ENCODE measurements around the gene KITLG.
"Not testable (repeated sequence)": the region's sequence is repeated elsewhere in the genome, so short reads cannot be mapped to it uniquely, and the experiment has no call there.

The KITLG gene

DNA sequence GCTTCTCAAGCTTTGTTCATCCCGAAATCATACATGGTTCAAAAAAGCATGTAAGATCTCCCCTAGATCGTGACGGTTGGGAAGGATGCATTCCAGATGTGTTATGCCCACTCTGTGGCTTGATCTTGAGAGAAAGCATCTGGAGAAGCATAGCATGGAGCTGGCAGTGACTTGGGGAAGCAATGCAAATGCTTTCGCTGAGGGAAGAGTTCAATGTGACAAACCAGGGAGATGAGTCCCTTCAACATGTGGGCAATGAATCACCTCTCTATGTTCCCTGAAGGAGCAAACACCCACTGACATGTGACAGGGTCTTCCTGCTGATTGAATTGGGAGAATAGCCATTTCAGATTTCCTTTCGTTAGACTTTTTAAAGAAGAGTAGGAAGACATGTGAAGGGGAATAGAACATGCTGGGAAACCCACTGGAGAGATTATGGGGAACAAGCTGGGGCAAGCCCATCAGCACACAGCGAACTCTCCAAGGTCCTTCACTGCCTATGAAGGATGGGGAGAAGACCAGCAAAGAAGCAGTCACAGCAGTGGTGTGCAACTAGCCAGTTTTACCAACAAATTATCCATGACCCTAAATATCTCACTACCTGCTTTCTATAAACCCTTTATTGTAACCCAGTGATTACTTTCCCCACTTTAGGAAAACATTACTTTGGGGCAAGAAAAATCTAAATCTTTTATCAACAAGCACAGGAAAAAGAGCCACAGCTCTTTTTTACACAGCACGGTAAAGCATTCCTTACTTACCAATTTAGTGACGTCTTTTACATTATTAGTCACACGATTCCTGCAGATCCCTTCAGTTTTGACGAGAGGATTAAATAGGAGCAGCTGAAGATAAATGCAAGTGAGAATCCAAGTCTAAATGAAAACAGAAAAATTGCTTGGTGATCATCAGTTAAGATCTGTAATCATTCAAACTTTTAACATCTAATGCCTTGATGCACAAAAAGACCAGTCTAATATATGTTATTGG is 35.0 kb downstream of the KITLG start:
- no peak for DNase-seq (ENCODE audit: low read depth in 1 of 2, low spot score in 1 of 2)

DNA sequence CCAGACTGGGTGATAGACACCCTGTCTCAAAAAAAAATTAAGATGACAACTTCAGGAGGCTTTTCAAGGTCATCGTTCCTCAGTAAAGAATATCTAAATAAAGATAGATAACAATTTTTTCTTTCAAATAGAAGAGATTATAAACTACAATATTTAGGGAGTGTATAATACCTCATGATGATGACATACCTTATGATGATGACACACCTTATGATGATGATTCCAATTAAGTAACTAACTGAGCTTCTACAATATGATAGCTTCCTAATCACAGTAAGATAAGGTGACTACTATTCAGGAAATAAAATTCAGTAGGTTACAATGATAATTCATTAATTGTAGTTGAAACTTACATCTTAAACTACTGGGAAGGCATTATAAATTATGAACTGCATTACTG is 40.4 kb downstream of the KITLG start:
- no peak for DNase-seq (ENCODE audit: low read depth in 1 of 2, low spot score in 1 of 2)

DNA sequence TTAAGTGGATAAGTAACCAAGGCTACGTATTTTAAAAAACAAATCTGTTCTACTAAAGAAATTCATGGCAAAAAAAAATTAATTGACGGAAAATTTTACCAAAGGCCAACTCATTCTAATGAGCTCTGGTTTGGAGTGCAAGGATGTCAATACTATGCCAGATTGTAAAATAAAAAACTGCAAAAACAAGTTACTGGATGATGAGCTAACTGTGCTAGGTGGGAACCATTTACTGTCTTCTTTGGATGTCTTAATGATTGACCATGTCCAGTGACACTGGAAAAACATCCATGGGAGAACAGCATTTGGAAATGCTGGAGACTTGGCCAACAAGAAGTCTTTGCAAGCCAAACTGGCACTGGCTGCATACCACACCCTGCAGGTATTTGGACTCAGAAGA is 41.6 kb downstream of the KITLG start:
- no peak for DNase-seq (ENCODE audit: low read depth in 1 of 2, low spot score in 1 of 2)

DNA sequence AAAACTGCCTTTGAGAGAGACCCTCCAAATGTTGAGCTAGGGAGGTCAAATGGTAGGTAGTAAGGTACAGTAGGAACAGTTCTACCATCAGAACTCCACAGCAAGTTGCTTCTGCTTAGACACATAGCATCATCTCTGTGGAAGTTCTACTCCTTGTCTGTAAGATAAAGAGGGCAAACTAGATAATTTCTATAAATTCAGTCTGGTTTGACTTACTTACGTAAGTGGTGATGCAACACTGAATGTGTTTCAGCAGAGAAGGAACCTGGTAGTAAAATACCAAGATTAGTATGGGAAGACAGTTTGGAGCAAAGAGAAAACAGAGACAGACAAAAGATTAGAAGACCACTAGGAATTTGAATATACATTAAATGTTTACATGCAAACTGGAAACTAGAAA is 42.0 kb downstream of the KITLG start:
- no peak for DNase-seq (ENCODE audit: low read depth in 1 of 2, low spot score in 1 of 2)

DNA sequence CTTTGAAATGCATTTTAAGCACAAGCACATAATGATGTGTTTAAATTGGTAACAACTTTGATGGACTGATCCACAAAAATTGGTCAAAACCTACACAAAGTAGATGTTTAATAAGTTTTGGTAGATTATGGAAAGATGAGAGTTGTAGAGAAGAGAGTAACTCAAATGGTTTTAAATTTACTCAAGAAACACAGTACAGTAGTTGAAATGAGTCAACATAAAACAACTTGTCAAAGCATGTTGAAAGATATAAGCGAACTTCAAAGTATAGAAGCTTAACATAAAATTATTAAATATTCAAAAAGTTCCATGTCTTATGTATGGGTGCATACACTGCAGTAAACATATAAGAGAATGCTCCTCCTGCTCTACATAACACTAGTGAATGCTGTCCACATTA is 49.4 kb downstream of the KITLG start:
- no peak for DNase-seq (ENCODE audit: low read depth in 1 of 2, low spot score in 1 of 2)

DNA sequence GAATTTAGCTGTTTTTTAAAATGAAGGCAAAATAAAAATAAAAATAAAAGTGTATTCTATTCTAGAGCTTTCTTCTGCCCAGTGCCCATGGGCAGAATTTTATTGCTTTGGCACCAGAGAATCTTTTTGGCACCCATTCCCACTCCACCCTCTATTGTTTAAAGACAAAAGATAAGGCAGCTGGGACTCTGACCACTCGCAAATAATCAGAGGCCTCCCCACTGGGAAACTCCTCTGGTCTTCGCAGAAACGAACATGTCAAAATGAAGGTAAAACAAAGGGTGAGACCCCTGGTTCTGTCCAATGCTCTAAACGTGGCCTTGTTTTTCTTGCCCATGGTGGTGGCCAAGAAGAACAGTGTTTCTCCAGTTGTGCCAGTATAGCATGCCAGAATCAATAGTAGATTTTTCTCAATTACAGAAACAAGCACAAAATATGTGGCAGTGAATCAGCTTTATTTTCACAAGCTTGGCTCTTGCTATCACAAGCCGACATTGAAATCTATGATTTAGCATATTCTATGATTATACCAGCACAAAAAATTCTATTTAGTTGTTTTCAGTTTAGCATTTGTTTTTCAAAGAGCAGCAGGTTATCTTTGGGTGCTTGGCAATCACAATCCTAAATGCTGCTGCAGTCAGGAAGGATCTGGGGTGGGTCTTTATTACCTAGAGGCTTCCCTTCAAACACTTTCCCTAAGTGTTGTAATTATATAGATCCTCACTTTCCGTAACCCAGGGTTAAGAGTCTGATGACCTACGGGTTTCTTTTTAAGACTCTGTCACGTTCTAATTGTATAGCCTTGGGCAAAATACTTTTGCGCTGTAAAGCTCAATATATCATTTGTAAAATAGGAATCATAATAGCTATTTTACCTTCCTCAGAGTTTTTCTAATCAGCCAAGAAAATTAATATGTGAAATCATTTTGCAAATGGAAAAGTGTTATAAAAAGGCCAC is 50.5 kb downstream of the KITLG start:
- DNase-seq (ENCODE audit: low read depth in 1 of 2, low spot score in 1 of 2) = no peak

DNA sequence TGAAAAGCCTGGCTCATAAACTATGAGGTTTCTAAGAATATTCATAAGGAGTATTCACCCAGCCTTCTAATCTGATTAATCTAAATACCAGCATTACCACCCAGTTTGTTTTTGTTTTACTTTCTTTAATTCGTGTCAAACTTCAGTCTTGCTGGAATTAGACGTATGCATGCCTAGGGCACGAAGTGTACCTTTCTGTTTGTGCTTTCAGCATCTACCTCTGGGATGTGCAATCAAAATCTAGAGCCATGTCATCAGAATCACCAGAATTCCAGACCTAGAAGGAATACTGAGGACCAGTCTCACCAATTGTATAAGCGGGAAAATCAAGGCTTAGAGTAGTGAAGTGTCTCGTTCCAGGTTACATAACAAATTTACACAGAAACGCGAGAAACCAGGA is 57.3 kb downstream of the KITLG start:
- DNase-seq (ENCODE audit: low read depth in 1 of 2, low spot score in 1 of 2) = no peak

DNA sequence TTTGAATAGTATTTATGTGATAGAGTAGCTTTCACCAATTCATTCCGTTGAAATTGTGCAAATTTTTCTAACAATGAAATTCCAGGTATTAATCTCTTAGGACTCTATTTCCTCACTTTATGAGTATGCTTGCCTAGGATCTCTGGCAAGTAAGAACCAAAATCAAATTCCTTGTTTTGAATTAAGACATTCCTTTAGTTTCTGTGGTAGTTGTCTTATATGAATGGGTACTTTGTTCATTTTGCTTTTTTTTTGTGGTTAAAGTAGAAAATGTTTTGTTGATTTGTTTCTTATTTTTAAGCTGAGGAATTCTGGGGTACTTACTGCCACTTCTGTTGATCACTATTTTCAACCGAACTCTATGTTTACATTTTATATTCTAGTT is 59.8 kb downstream of the KITLG start:
- DNase-seq (ENCODE audit: low read depth in 1 of 2, low spot score in 1 of 2) = no peak

DNA sequence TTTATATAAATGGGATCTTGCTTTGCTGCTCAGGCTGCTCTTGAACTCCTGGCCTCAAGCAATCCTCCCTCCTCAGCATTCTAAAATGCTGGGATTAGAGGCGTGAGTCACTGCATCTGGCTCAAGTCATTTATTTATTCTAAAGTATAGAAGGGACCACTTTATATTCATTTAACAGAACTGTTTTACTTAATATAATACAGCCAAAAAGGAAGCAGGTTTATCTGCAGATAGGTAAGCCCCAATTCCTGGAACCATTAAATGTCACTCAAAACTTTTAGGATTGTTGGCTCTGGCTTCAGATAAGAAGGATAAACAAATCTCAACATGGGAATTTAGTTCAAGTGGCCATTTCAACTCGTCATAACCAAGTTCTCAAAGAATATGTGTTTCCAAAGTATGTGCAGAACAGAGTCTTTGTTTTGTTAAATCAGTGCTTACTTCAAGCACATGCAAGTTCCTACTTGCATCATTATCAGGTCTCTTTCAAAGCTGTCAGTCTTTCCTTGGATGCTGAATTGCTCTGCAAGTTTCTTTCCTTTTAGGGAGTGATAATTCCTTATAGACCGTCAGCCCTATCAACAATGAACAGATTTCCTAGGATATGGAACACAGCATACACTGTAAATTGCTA is 60.4 kb downstream of the KITLG start:
- DNase-seq (ENCODE audit: low read depth in 1 of 2, low spot score in 1 of 2) = no peak

DNA sequence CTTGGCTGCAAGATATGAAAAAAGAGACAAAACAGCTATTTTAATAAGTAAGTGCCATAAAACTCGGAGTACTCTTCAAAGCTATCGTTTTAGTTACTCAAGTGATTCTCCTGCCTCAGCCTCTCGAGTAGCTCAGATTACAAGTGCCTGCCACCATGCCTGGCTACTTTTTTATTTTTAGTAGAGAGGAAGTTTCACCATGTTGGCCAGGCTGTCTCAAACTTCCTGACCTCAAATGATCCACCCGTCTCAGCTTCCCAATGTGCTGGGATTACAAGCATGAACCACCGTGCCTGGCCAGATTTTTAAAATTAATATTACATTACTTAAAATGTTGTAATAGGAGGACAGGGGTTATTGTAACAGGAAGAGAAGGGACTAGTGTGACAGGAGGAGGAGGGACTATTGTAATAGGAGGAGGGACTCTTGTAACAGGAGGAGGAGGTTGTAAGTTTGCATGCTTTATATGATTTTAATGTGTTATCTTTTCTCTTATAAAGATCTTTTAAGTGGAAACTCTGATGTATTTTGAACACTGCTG is 61.3 kb downstream of the KITLG start:
- DNase-seq (ENCODE audit: low read depth in 1 of 2, low spot score in 1 of 2) = no peak

DNA sequence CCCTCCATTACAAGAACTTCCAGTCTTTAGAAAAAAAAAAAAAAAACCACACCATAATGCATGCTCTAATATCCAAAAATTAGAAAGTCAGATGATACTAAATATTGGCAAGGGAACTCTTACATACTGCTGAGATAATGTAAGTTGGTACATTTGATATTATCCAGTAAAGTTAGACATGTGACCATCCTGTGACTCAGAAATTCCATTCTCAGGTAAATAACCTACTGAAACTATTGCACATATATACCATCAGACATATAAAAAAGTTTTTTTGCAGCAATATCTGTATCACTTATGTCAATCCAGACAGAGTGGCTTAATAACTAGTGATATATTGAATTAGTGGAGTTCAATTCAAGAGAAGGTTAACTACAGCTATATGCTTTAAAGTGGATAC is 63.5 kb downstream of the KITLG start:
- no peak for DNase-seq (ENCODE audit: low read depth in 1 of 2, low spot score in 1 of 2)

DNA sequence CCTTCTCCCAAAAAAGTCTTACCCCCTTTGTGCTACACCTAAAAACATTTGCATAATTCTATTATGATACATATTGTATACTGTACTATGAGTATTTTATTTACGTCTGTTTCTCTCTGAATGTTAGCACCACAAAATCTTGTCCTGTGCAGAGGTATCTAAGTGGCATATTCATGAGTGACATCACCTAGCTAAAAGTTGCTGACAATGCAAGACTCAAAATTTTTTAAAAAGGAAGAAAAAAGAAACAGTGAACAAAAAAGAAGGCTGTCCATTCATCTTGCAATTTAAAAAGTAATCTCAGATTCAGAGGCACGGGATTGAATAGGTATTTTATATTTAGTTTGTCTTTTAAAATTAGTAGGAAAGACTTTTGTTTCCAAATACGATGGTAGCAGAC is 69.4 kb downstream of the KITLG start:
- no peak for DNase-seq (ENCODE audit: low read depth in 1 of 2, low spot score in 1 of 2)

DNA sequence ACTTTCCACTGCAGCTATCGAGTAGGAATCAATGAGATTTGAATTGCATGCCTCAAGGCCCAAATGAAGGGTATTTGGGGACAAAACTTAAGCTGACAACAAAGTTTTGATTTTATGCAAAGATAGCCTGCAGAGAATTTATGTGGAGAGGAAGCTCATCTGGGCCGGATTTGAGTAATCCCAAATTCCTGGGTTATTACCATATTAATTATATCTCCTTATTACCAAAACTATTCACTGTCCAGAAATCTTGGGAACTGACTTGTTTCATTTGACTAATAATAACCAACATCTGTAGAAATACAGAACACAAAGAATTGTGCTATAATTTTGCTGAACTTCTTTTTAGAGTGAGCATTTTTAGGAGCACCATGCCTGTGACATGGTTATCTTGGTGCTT is 70.4 kb downstream of the KITLG start:
- no peak for DNase-seq (ENCODE audit: low read depth in 1 of 2, low spot score in 1 of 2)

DNA sequence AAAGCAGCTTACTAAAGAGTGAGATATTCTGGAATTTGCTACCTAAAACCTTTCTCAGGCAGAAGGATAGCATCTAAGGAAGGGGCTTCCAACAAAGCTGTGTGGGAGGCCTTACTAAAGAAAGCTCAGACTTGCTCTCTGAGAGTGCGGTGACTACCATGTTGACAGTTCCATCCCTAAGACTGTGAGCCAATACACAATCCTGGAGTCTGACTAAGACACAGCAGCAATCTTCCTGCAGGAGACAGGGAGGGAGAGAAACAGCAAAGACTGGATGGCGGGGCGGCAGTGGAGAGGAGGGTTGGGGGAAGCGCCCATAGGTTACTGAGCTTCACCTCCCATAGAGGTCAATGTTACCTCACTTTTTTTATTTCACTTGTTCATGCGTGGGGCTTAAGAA is 70.9 kb downstream of the KITLG start:
- DNase-seq (ENCODE audit: low read depth in 1 of 2, low spot score in 1 of 2) = no peak

DNA sequence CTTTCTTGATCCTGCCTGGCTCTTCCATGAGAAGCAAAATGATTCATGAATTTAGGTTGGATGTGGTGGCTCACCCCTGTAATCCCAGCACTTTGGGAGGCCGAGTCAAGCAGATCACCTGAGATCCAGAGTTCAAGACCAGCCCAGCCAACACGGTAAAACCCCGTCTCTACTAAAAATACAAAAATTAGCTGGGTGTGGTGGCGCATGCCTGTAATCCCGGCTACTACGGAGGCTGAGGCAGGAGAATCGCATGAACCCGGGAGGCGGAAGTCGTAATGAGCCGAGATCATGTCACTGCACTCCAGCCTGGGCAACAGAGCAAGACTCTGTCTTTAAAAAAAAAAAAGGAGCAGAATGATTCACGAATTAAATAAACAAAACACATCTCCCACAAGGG is 72.4 kb downstream of the KITLG start:
- not testable (repeated sequence) for DNase-seq (ENCODE audit: low read depth in 1 of 2, low spot score in 1 of 2)

DNA sequence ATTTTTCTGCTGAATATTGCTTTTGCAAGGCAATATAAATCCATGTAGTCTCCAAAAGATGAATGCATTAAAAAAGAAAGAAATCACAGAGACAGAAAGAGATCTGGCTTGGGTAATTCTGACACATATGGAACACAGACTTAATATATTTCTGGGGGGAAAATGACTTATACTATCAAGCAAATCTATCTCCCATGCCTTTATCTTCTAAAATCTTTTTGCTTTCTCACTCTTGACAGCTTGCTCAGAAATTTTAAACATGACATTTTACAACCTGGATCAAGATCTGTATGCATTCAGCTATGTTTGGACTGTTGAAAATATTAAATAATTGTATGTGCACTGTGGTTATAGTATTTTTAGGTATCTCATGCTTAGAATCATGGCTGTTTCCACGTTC is 73.0 kb downstream of the KITLG start:
- DNase-seq (ENCODE audit: low read depth in 1 of 2, low spot score in 1 of 2) = no peak

DNA sequence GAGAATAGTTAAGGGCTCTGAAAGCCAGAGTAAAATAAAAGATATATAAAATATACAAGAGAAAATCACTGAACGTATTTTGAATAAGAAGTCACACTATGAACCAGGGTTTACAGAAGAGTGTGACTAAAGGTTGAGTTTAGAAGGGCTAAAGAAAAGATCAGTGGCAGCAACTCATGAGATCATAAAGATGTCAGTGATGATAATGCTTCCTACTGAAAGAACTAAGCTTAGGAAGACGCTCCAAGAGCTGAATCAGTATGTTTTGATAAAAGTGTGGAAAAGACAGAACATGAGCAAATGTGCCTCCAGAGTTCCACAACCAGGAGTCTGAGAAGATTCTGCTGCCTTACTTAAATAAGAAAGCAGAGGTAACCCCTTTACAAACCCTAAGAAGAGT is 74.6 kb downstream of the KITLG start:
- DNase-seq (ENCODE audit: low read depth in 1 of 2, low spot score in 1 of 2) = no peak

DNA sequence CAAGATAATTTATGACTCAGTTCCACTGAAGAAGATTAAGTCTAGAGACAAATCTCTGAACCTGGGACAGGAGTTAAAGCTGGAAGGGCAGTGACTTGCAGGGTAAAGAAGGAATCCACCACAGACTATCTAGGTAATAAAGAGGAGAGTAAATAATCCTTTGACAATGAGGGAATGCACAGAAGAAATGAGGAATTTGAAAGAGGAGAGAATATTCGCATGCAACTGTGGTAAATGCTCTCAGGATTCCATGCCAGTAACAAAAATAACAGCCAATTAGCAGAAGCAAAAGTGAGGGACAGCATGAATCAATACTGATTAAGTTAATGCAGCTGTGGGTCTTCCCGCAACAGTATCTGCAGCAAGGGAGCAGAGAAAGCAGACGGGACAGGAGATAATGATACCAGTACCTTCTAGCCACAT is 77.0 kb downstream of the KITLG start:
- no peak for DNase-seq (ENCODE audit: low read depth in 1 of 2, low spot score in 1 of 2)

DNA sequence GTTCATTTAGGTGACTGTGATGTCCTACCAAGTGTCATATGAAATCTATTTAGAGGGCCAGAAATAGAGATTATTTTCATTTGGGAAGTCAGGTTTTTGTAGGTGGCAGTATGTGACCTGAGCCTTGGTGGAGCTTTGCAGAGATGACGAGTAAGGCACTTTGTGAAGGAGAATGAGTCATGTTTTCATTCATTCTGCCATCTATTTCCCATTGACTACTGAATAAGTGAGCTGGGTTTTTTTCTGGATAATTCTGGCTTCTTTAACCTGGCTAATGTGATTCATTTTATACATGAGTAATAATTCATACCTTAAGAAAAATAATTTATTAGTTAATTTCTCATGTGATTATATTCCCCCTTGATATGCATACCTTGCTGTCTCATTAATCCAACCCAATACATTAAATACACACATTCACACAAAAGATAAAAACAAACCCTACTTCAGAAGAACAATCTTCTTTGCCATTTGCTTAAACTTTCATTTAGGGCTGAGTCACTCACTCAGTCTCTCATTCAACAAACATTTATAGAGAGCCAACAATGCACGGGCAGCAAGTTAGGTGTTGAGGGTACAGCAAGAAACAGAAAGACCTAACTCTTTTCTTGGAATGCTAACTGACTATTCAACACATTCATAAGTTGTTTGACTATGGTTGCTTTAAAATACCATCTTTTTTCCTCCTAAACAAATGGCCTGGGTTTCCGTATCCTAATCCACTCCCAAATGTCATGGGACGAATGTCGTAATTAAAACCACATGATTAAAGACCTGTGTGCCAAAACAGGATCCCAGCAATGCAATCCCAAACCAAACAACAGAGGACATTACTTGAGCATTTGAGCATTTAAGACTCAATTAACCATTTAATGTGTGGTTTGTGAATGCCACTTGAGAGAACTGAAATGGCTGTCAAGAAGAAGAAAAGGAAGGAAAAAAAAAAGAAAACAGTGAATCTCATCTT is 78.0 kb downstream of the KITLG start:
- no peak for DNase-seq (ENCODE audit: low read depth in 1 of 2, low spot score in 1 of 2)

DNA sequence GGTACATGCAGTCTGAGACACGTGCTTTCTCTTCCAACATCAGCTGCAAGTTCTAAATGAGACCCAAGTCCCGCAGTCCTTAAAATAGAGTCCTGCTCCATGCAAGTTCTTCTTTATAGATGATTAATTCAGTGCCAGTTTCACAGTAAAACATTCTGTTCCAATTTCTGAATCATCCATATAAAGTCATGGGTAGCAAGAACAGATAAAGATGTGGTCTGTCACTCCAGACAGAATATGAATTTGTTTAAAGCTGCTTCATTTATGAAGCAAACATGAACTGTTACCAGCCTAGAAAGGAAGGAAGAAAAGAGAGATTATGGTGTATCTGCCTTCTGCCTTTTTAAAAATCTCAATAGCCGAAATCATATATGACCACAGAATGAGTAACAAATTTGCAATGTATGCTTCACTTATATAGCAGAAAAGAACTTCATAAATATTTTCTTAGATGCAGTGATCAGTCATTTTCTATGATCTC is 83.3 kb downstream of the KITLG start:
- no peak for DNase-seq (ENCODE audit: low read depth in 1 of 2, low spot score in 1 of 2)

Measured in activated CD4-positive, alpha-beta T cell treated with anti-CD3 and anti-CD28 coated beads, Interleukin-2, amount 50 U/mL, for 24 hours (primary cell).